HG02938 (cell line): ENCODE results near the gene SCPEP1.
"Not testable (repeated sequence)": the region's sequence is repeated elsewhere in the genome, so short reads cannot be mapped to it uniquely, and the experiment has no call there.

Experiments
- ATAC-seq: cut with Tn5 transposase; IDR thresholded peaks from one replicate; pipeline ENCODE4 v1.9.1; 2021; ENCODE audit warnings: mild to moderate bottlenecking, moderate library complexity; ENCODE audit not compliant: unreplicated experiment

Gene SCPEP1

GRCh38 chr17:56960596-56961538, 17.1 kb upstream of the SCPEP1 start, which contains the start of gene COIL:
Gene COIL, minus strand, starts transcription at chr17:56961050. Its CDS starts 31 bp downstream, at chr17:56961019.
- peak; percentile 94 for ATAC-seq

- not testable (repeated sequence) for ATAC-seq
Measured at GRCh38 chr17:56965241-56965640, 12.7 kb upstream of the SCPEP1 start.

GRCh38 chr17:56965681-56966080, 12.2 kb upstream of the SCPEP1 start:
- ATAC-seq: not testable (repeated sequence)

GRCh38 chr17:56966338-56966737, 11.6 kb upstream of the SCPEP1 start:
- ATAC-seq: no peak

- no peak for ATAC-seq
Measured at GRCh38 chr17:56970974-56971373, 7.0 kb upstream of the SCPEP1 start.

- ATAC-seq: no peak
Measured at GRCh38 chr17:56972111-56972730, 5.7 kb upstream of the SCPEP1 start.

GRCh38 chr17:56973520-56973919, 4.4 kb upstream of the SCPEP1 start:
- no peak for ATAC-seq

- no peak for ATAC-seq
Measured at GRCh38 chr17:56974055-56974454, 3.9 kb upstream of the SCPEP1 start.

GRCh38 chr17:56975656-56976055, 2.3 kb upstream of the SCPEP1 start:
- no peak for ATAC-seq

- ATAC-seq: no peak
Measured at GRCh38 chr17:56976941-56977608, 856 bp upstream of the SCPEP1 start.

GRCh38 chr17:56978441-56979090, 635 bp downstream of the SCPEP1 start:
- no peak for ATAC-seq

- ATAC-seq: no peak
Measured at GRCh38 chr17:56979091-56979480, 1.2 kb downstream of the SCPEP1 start.

- ATAC-seq: not testable (repeated sequence)
Measured at GRCh38 chr17:56980526-56980925, 2.6 kb downstream of the SCPEP1 start.

GRCh38 chr17:56982312-56982711, 4.4 kb downstream of the SCPEP1 start:
- ATAC-seq: no peak

- ATAC-seq: no peak
Measured at GRCh38 chr17:56983366-56983765, 5.4 kb downstream of the SCPEP1 start.

- no peak for ATAC-seq
Measured at GRCh38 chr17:56985371-56986162, 7.6 kb downstream of the SCPEP1 start.

GRCh38 chr17:56987283-56987834, 9.4 kb downstream of the SCPEP1 start:
- no peak for ATAC-seq

GRCh38 chr17:56988901-56989572, 11.1 kb downstream of the SCPEP1 start:
- no peak for ATAC-seq

GRCh38 chr17:56992364-56992763, 14.4 kb downstream of the SCPEP1 start:
- no peak for ATAC-seq
